PC-3 (cell line): ENCODE data around the gene RNMT.

Experiments
- EZH2 ChIP-seq: fragments of 300-600 bp; sonication (generic); IDR thresholded peaks from one replicate; pipeline ENCODE4 v1.6.1; 2017; ENCODE audit warnings: antibody characterized with exemption, mild to moderate bottlenecking, low read length; ENCODE audit not compliant: unreplicated experiment
- TF ChIP-seq, protein P1 (sequence below): fragments of 300-600 bp; sonication (generic); conservative IDR thresholded peaks from 2 replicates; pipeline ENCODE4 v1.5.1; 2017; ENCODE audit warnings: antibody characterized with exemption, low read depth, mild to moderate bottlenecking, low read length

DNA sequence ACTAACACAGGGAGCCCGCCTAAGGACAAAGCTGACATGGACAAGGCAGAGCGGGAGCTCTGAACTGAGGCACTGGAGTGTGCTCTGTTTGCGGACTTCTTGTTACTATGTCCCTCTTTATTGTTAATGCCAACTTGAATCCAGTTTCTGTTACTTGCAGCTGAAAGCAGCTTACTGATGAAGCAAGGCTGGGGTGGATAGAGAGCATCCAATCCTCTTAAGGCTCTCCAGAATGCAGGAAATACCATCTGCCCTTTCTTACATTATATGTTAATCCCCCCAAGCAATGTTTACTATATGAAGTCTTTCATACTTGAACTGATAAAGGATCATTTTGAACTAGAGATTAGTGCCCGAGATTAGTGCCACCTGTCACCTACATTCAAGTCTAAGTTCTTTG is 9.6 kb upstream of the RNMT start:
- TF ChIP-seq, protein P1, sequence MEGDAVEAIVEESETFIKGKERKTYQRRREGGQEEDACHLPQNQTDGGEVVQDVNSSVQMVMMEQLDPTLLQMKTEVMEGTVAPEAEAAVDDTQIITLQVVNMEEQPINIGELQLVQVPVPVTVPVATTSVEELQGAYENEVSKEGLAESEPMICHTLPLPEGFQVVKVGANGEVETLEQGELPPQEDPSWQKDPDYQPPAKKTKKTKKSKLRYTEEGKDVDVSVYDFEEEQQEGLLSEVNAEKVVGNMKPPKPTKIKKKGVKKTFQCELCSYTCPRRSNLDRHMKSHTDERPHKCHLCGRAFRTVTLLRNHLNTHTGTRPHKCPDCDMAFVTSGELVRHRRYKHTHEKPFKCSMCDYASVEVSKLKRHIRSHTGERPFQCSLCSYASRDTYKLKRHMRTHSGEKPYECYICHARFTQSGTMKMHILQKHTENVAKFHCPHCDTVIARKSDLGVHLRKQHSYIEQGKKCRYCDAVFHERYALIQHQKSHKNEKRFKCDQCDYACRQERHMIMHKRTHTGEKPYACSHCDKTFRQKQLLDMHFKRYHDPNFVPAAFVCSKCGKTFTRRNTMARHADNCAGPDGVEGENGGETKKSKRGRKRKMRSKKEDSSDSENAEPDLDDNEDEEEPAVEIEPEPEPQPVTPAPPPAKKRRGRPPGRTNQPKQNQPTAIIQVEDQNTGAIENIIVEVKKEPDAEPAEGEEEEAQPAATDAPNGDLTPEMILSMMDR = no peak
- TF ChIP-seq EZH2 = no peak
